MM.1S (cell line): ENCODE measurements around the gene ST8SIA2.

Source experiments
- EZH2 ChIP-seq: fragments of 300-600 bp; sonication (generic); optimal IDR thresholded peaks from 2 replicates; pipeline ENCODE3; 2017; ENCODE audit warnings: low read depth, mild to moderate bottlenecking, antibody characterized with exemption, low read length, mixed read lengths
- EZH2phosphoT487 ChIP-seq: fragments of 300-600 bp; sonication (generic); IDR thresholded peaks from 2 replicates; pipeline ENCODE4 v1.6.1; 2018; ENCODE audit warnings: antibody characterized with exemption, low read length
- TF ChIP-seq, protein P1 (sequence below): fragments of 300-600 bp; sonication (generic); IDR thresholded peaks from 2 replicates; pipeline ENCODE4 v1.5.1; 2016; ENCODE audit warnings: antibody characterized with exemption, low read length, mixed read lengths

DNA sequence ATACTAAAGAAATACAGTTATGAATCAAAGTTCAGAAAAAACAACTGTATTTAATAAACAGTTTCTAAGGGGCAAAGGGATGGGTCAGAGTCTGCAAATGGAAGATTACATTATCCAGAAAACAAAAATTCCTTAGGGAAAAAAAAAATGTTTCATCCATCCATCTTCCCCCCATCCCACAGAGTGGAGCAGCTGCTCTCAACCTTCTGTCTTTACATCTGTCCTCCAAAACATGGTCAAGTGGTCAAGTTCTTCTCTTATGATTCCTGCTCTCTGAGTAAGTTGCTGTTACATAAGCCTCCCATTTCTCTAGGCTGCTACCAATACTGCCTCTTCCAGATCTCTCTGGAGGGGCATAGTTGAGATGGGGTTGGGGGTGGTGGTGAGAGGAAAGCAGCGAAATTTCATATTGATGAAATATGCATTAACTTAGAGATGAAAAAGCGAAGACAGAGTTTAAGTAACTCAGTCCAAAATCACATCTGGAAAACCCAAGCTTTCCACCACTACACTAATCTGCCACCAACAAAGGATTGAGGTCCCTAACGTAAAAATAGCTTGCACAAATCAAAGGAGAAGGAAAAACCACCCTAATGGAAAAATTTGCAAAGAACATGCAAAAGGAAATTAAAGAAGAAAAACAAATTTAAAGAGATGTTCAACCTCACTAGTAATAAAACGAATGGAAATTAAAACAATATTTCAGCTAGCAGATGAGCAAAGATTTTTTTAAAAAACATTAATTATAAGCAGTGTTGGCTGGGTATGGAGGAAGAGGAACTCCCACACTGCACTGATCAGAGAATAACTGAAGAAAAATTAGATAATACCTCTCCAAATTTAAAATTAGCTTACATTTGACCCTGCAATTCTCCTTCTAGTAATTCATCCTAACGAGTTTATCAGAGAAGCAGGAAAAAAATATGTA, 109.5 kb downstream of the ST8SIA2 start:
- TF ChIP-seq, protein P1, sequence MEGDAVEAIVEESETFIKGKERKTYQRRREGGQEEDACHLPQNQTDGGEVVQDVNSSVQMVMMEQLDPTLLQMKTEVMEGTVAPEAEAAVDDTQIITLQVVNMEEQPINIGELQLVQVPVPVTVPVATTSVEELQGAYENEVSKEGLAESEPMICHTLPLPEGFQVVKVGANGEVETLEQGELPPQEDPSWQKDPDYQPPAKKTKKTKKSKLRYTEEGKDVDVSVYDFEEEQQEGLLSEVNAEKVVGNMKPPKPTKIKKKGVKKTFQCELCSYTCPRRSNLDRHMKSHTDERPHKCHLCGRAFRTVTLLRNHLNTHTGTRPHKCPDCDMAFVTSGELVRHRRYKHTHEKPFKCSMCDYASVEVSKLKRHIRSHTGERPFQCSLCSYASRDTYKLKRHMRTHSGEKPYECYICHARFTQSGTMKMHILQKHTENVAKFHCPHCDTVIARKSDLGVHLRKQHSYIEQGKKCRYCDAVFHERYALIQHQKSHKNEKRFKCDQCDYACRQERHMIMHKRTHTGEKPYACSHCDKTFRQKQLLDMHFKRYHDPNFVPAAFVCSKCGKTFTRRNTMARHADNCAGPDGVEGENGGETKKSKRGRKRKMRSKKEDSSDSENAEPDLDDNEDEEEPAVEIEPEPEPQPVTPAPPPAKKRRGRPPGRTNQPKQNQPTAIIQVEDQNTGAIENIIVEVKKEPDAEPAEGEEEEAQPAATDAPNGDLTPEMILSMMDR = no peak
- TF ChIP-seq EZH2 (no peak), EZH2phosphoT487 (no peak)
